Stimulated activated CD4-positive, alpha-beta T cell treated with anti-CD3 and anti-CD28 coated beads, Interleukin-12 subunit alpha, Interleukin-12 subunit beta, amount 100 ng/mL, for 48 hours (primary cell): ENCODE measurements around the gene TFAP2E.
A peak's percentile ranks its signal among the peaks of the same experiment; 100 is the strongest.

Experiments
- DNase-seq, 3 donors: peaks; one replicate each; pipeline ENCODE4 v3.0.0-alpha.2; 2020; ENCODE audit warnings: low read depth in 2 of 3, low spot score in 1 of 3

The TFAP2E gene

GRCh38 chr1:35557118-35557610 is 15.9 kb upstream of the TFAP2E start, which contains the start of gene KIAA0319L:
Gene KIAA0319L (minus strand): TSS chr1:35557403. CDS start chr1:35554491, 2,912 bp downstream.
- DNase-seq, result no peak

GRCh38 chr1:35557611-35558373 is 15.3 kb upstream of the TFAP2E start, which contains the start of gene NCDN:
Gene NCDN (plus strand): TSS chr1:35557799. CDS start chr1:35558191, 392 bp downstream.
- peak; percentile 94 to 98 (median 96) for DNase-seq

- DNase-seq, result no peak
Measured at GRCh38 chr1:35558374-35559316, 14.5 kb upstream of the TFAP2E start.

GRCh38 chr1:35559317-35559944 is 13.7 kb upstream of the TFAP2E start:
- DNase-seq, result no peak

- no peak for DNase-seq
Measured at GRCh38 chr1:35560256-35561225, 12.6 kb upstream of the TFAP2E start.

GRCh38 chr1:35561297-35561971 is 11.7 kb upstream of the TFAP2E start:
- no peak for DNase-seq

- no peak for DNase-seq
Measured at GRCh38 chr1:35561972-35562680, 11.0 kb upstream of the TFAP2E start.

GRCh38 chr1:35563166-35563565 is 9.9 kb upstream of the TFAP2E start:
- no peak for DNase-seq

- DNase-seq, result peak; percentile 62 to 84 (median 76)
Measured at GRCh38 chr1:35564037-35564883, 8.9 kb upstream of the TFAP2E start.

GRCh38 chr1:35564884-35565741 is 8.0 kb upstream of the TFAP2E start:
- DNase-seq, result no peak

- no peak for DNase-seq
Measured at GRCh38 chr1:35565742-35566133, 7.4 kb upstream of the TFAP2E start.

GRCh38 chr1:35567947-35568558 is 5.1 kb upstream of the TFAP2E start:
- no peak for DNase-seq

GRCh38 chr1:35568975-35569395 is 4.1 kb upstream of the TFAP2E start:
- DNase-seq, result peak in 2 of 3 donors; percentile 49 to 64

GRCh38 chr1:35569936-35570335 is 3.2 kb upstream of the TFAP2E start:
- DNase-seq, result no peak

- no peak for DNase-seq
Measured at GRCh38 chr1:35570589-35571137, 2.5 kb upstream of the TFAP2E start.

GRCh38 chr1:35571263-35571662 is 1.9 kb upstream of the TFAP2E start:
- DNase-seq, result no peak
